Activated naive CD8-positive, alpha-beta T cell treated with anti-CD3 and anti-CD28 coated beads for 36 hours (primary cell): ENCODE data around the gene IFT27. TPM values are rescaled to one million over a fixed set of nuclear protein-coding genes. Genes with fewer than 3 reads are reported as not detected.
"Not testable (repeated sequence)": the region's sequence is repeated elsewhere in the genome, so short reads cannot be mapped to it uniquely, and the experiment has no call there.

Experiments
- DNase-seq: peaks from one replicate; pipeline ENCODE4 v3.0.0; 2021
- H3K27ac Mint-ChIP-seq: one replicate; pipeline ENCODE4 v1.8.0; 2022; ENCODE audit warnings: mild to moderate bottlenecking, moderate library complexity, mixed read lengths
- H3K27me3 Mint-ChIP-seq: one replicate; pipeline ENCODE4 v1.8.0; 2022; ENCODE audit warnings: mild to moderate bottlenecking, mixed read lengths
- H3K36me3 Mint-ChIP-seq: one replicate; pipeline ENCODE4 v1.8.0; 2021; ENCODE audit warnings: mild to moderate bottlenecking, mixed read lengths
- H3K4me1 Mint-ChIP-seq: one replicate; pipeline ENCODE4 v1.8.0; 2021; ENCODE audit warnings: mixed read lengths
- H3K4me3 Mint-ChIP-seq: one replicate; pipeline ENCODE4 v1.8.0; 2022; ENCODE audit warnings: mild to moderate bottlenecking, moderate library complexity, mixed read lengths
- H3K9me3 Mint-ChIP-seq: one replicate; pipeline ENCODE4 v1.8.0; 2022; ENCODE audit warnings: mixed read lengths
- total RNA-seq, 2 experiments: library from RNA; stranded (reverse); gene quantifications; one replicate each; pipeline ENCODE4 v1.2.3, GENCODE V29; 2021

Gene IFT27
- total RNA-seq, 2 experiments from 2014 or later: 17.3 to 18.2 TPM

GRCh38 chr22:36732609-36733008, 43.3 kb downstream of the IFT27 start:
- no peak for DNase-seq
- Mint-ChIP-seq H3K4me3 (no peak overlapping the region), H3K36me3 (no peaks in the 10 kb centered on the region), H3K4me1 (no peaks in the 10 kb centered on the region), H3K27me3 (peaks cover 31% of the 10 kb centered on the region), H3K27ac (no peak overlapping the region), H3K9me3 (no peaks in the 10 kb centered on the region)

GRCh38 chr22:36731916-36732315, 44.0 kb downstream of the IFT27 start:
- Mint-ChIP-seq H3K27me3 (peaks cover 27% of the 10 kb centered on the region), H3K4me3 (no peak overlapping the region), H3K9me3 (no peaks in the 10 kb centered on the region), H3K27ac (no peak overlapping the region), H3K4me1 (no peaks in the 10 kb centered on the region), H3K36me3 (no peaks in the 10 kb centered on the region)
- no peak for DNase-seq

- not testable (repeated sequence) for H3K9me3 Mint-ChIP-seq, H3K4me1 Mint-ChIP-seq, H3K4me3 Mint-ChIP-seq, H3K27ac Mint-ChIP-seq, H3K36me3 Mint-ChIP-seq, DNase-seq
- peaks cover 28% of the 10 kb centered on the region for H3K27me3 Mint-ChIP-seq
These were observed 44.6 kb downstream of the IFT27 start for GRCh38 chr22:36731321-36731720.

GRCh38 chr22:36730176-36730858, 45.6 kb downstream of the IFT27 start:
- DNase-seq: no peak
- Mint-ChIP-seq H3K9me3 (no peaks in the 10 kb centered on the region), H3K27ac (no peak overlapping the region), H3K36me3 (no peaks in the 10 kb centered on the region), H3K4me3 (no peak overlapping the region), H3K27me3 (peaks cover 30% of the 10 kb centered on the region), H3K4me1 (no peaks in the 10 kb centered on the region)

GRCh38 chr22:36729321-36729720, 46.6 kb downstream of the IFT27 start:
- Mint-ChIP-seq H3K4me1 (no peaks in the 10 kb centered on the region), H3K36me3 (no peaks in the 10 kb centered on the region), H3K27ac (no peak overlapping the region), H3K4me3 (no peak overlapping the region), H3K9me3 (no peaks in the 10 kb centered on the region), H3K27me3 (peaks cover 32% of the 10 kb centered on the region)
- DNase-seq: no peak

- Mint-ChIP-seq H3K4me1 (no peaks in the 10 kb centered on the region), H3K27ac (no peak overlapping the region), H3K36me3 (no peaks in the 10 kb centered on the region), H3K4me3 (no peak overlapping the region), H3K27me3 (peaks cover 32% of the 10 kb centered on the region), H3K9me3 (no peaks in the 10 kb centered on the region)
- no peak for DNase-seq
These were observed 47.4 kb downstream of the IFT27 start for GRCh38 chr22:36728505-36728904.

GRCh38 chr22:36727927-36728488, 47.9 kb downstream of the IFT27 start:
- Mint-ChIP-seq H3K4me1 (no peaks in the 10 kb centered on the region), H3K4me3 (no peak overlapping the region), H3K27ac (no peak overlapping the region), H3K9me3 (no peaks in the 10 kb centered on the region), H3K27me3 (peaks cover 30% of the 10 kb centered on the region), H3K36me3 (no peaks in the 10 kb centered on the region)
- DNase-seq: no peak

GRCh38 chr22:36727110-36727509, 48.8 kb downstream of the IFT27 start:
- DNase-seq: no peak
- no peaks in the 10 kb centered on the region for H3K4me1 Mint-ChIP-seq
- peaks cover 27% of the 10 kb centered on the region for H3K27me3 Mint-ChIP-seq
- H3K9me3 Mint-ChIP-seq: no peaks in the 10 kb centered on the region
- H3K36me3 Mint-ChIP-seq: no peaks in the 10 kb centered on the region
- no peak overlapping the region for H3K27ac Mint-ChIP-seq
- no peak overlapping the region for H3K4me3 Mint-ChIP-seq

GRCh38 chr22:36726007-36726380, 49.9 kb downstream of the IFT27 start:
- H3K27me3 Mint-ChIP-seq: peaks cover 31% of the 10 kb centered on the region
- H3K27ac Mint-ChIP-seq: no peak overlapping the region
- H3K36me3 Mint-ChIP-seq: no peaks in the 10 kb centered on the region

GRCh38 chr22:36725366-36726006, 50.4 kb downstream of the IFT27 start:
- no peaks in the 10 kb centered on the region for H3K4me1 Mint-ChIP-seq
- H3K4me3 Mint-ChIP-seq: no peak overlapping the region
- no peak for DNase-seq
- peaks cover 31% of the 10 kb centered on the region for H3K27me3 Mint-ChIP-seq
- H3K27ac Mint-ChIP-seq: no peak overlapping the region
- no peaks in the 10 kb centered on the region for H3K9me3 Mint-ChIP-seq
- H3K36me3 Mint-ChIP-seq: no peaks in the 10 kb centered on the region

More at GRCh38 chr22:36726007-36726380, 49.9 kb downstream of the IFT27 start:
- DNase-seq: no peak
- no peaks in the 10 kb centered on the region for H3K9me3 Mint-ChIP-seq
- no peaks in the 10 kb centered on the region for H3K4me1 Mint-ChIP-seq
- no peak overlapping the region for H3K4me3 Mint-ChIP-seq

GRCh38 chr22:36724836-36725235, 51.1 kb downstream of the IFT27 start:
- H3K4me3 Mint-ChIP-seq: no peak overlapping the region
- no peaks in the 10 kb centered on the region for H3K9me3 Mint-ChIP-seq
- H3K4me1 Mint-ChIP-seq: no peaks in the 10 kb centered on the region
- no peaks in the 10 kb centered on the region for H3K36me3 Mint-ChIP-seq
- peaks cover 31% of the 10 kb centered on the region for H3K27me3 Mint-ChIP-seq
- no peak overlapping the region for H3K27ac Mint-ChIP-seq
- DNase-seq: no peak

- Mint-ChIP-seq H3K9me3 (no peaks in the 10 kb centered on the region), H3K4me3 (no peak overlapping the region), H3K4me1 (no peaks in the 10 kb centered on the region), H3K36me3 (no peaks in the 10 kb centered on the region), H3K27me3 (peaks cover 35% of the 10 kb centered on the region), H3K27ac (no peak overlapping the region)
- DNase-seq: no peak
These were observed 53.9 kb downstream of the IFT27 start for GRCh38 chr22:36722055-36722454.

GRCh38 chr22:36715647-36716046, 60.3 kb downstream of the IFT27 start:
- Mint-ChIP-seq H3K9me3 (no peaks in the 10 kb centered on the region), H3K27ac (no peak overlapping the region), H3K4me1 (no peaks in the 10 kb centered on the region), H3K36me3 (no peaks in the 10 kb centered on the region), H3K27me3 (peaks cover 21% of the 10 kb centered on the region), H3K4me3 (no peak overlapping the region)
- DNase-seq: no peak

- Mint-ChIP-seq H3K4me3 (no peak overlapping the region), H3K4me1 (no peaks in the 10 kb centered on the region), H3K27ac (no peak overlapping the region), H3K27me3 (peaks cover 21% of the 10 kb centered on the region), H3K9me3 (no peaks in the 10 kb centered on the region), H3K36me3 (no peaks in the 10 kb centered on the region)
- DNase-seq: no peak
These were observed 61.8 kb downstream of the IFT27 start for GRCh38 chr22:36714110-36714509.

- no peaks in the 10 kb centered on the region for H3K9me3 Mint-ChIP-seq
- H3K4me3 Mint-ChIP-seq: no peak overlapping the region
- no peak overlapping the region for H3K27ac Mint-ChIP-seq
- no peak for DNase-seq
- no peaks in the 10 kb centered on the region for H3K4me1 Mint-ChIP-seq
- H3K36me3 Mint-ChIP-seq: no peaks in the 10 kb centered on the region
- peaks cover 24% of the 10 kb centered on the region for H3K27me3 Mint-ChIP-seq
These were observed 62.5 kb downstream of the IFT27 start for GRCh38 chr22:36713436-36713835.
